ENCODE data around the gene RAB3C.
"Not testable (repeated sequence)": the region's sequence is repeated elsewhere in the genome, so short reads cannot be mapped to it uniquely, and the experiment has no call there.

GRCh38 chr5:58602889-58603288 is 20.0 kb downstream of the RAB3C start:
- not testable (repeated sequence) for TF ChIP-seq POLR2A (IDR thresholded peaks at IDR 0.05; ENCODE audit: low read depth, low read length); TAF1 (IDR thresholded peaks at IDR 0.05; ENCODE audit: borderline replicate concordance, low read depth, low read length); POLR2AphosphoS5 (IDR thresholded peaks at IDR 0.05; ENCODE audit: low read depth, low read length)
